Type B pancreatic cell (in vitro differentiated cells): ENCODE data around the gene RYR2. TPM values are rescaled to one million over a fixed set of nuclear protein-coding genes. Genes with fewer than 3 reads are reported as not detected.

Source experiments
- DNase-seq: peaks from one replicate; pipeline ENCODE4 v3.0.0; 2021; ENCODE audit warnings: mixed read lengths; ENCODE audit not compliant: unreplicated experiment; ENCODE audit errors: extremely low spot score
- H3K27ac Mint-ChIP-seq: 2 replicates; pipeline ENCODE4 v1.8.0; 2021; ENCODE audit warnings: mild to moderate bottlenecking, mixed read lengths
- H3K27me3 Mint-ChIP-seq: 2 replicates; pipeline ENCODE4 v1.8.0; 2021; ENCODE audit warnings: mixed read lengths
- H3K36me3 Mint-ChIP-seq: 2 replicates; pipeline ENCODE4 v1.8.0; 2021; ENCODE audit warnings: mixed read lengths
- H3K4me1 Mint-ChIP-seq: one replicate; pipeline ENCODE4 v1.8.0; 2021; ENCODE audit warnings: mixed read lengths; ENCODE audit not compliant: unreplicated experiment
- H3K4me3 Mint-ChIP-seq: 2 replicates; pipeline ENCODE4 v1.8.0; 2021; ENCODE audit warnings: mild to moderate bottlenecking, mixed read lengths
- H3K9me3 Mint-ChIP-seq: 2 replicates; pipeline ENCODE4 v1.8.0; 2021; ENCODE audit warnings: mixed read lengths
- total RNA-seq: library from RNA; stranded (reverse); gene quantifications from 2 replicates; pipeline ENCODE4 v1.2.1, GENCODE V29; 2021; ENCODE audit warnings: low replicate concordance
- TF ChIP-seq, protein P1 (sequence below): fragments of 200-600 bp; sonication (generic); conservative IDR thresholded peaks from 2 replicates; pipeline ENCODE4 v1.5.0; 2021; ENCODE audit warnings: antibody characterized with exemption, mild to moderate bottlenecking

The RYR2 gene
- total RNA-seq, 1 donor from 2014 or later, result 0.58 TPM

GRCh38 chr1:237206065-237206414 lies 164.1 kb downstream of the RYR2 start:
- DNase-seq, result no peak
- Mint-ChIP-seq H3K4me3 (no peak overlapping the region), H3K27me3 (no peaks in the 10 kb centered on the region), H3K27ac (no peak overlapping the region), H3K9me3 (no peaks in the 10 kb centered on the region), H3K4me1 (no peaks in the 10 kb centered on the region), H3K36me3 (no peaks in the 10 kb centered on the region)
- TF ChIP-seq, protein P1, sequence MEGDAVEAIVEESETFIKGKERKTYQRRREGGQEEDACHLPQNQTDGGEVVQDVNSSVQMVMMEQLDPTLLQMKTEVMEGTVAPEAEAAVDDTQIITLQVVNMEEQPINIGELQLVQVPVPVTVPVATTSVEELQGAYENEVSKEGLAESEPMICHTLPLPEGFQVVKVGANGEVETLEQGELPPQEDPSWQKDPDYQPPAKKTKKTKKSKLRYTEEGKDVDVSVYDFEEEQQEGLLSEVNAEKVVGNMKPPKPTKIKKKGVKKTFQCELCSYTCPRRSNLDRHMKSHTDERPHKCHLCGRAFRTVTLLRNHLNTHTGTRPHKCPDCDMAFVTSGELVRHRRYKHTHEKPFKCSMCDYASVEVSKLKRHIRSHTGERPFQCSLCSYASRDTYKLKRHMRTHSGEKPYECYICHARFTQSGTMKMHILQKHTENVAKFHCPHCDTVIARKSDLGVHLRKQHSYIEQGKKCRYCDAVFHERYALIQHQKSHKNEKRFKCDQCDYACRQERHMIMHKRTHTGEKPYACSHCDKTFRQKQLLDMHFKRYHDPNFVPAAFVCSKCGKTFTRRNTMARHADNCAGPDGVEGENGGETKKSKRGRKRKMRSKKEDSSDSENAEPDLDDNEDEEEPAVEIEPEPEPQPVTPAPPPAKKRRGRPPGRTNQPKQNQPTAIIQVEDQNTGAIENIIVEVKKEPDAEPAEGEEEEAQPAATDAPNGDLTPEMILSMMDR, result no peak

DNA sequence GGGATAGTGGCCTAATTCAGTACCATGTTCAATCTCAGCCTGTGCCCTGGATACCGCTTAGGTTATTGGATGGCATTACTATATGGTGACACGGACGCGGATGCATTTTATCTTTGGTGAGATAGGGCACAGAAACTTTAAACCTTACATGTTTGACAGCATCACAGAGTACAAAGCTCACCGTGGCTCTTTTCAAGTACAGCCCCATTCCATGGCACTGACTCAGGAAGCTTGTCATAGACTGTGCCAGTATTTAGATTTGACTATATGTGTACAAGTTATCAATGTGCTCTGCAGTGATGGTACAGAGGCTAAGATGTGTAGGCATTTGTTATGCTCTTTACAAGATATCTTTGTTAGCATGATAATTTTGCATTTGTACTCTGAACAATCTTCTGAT lies 169.0 kb downstream of the RYR2 start:
- no peaks in the 10 kb centered on the region for H3K4me1 Mint-ChIP-seq
- no peaks in the 10 kb centered on the region for H3K9me3 Mint-ChIP-seq
- no peak for DNase-seq
- no peaks in the 10 kb centered on the region for H3K36me3 Mint-ChIP-seq
- TF ChIP-seq, protein P1, result no peak
- H3K27me3 Mint-ChIP-seq, result no peaks in the 10 kb centered on the region
- H3K4me3 Mint-ChIP-seq, result no peak overlapping the region
- H3K27ac Mint-ChIP-seq, result no peak overlapping the region

GRCh38 chr1:237211540-237211939 lies 169.6 kb downstream of the RYR2 start:
- H3K9me3 Mint-ChIP-seq, result no peaks in the 10 kb centered on the region
- no peak for DNase-seq
- TF ChIP-seq, protein P1, result no peak
- no peak overlapping the region for H3K4me3 Mint-ChIP-seq
- no peak overlapping the region for H3K27ac Mint-ChIP-seq
- no peaks in the 10 kb centered on the region for H3K4me1 Mint-ChIP-seq
- H3K27me3 Mint-ChIP-seq, result no peaks in the 10 kb centered on the region
- no peaks in the 10 kb centered on the region for H3K36me3 Mint-ChIP-seq

DNA sequence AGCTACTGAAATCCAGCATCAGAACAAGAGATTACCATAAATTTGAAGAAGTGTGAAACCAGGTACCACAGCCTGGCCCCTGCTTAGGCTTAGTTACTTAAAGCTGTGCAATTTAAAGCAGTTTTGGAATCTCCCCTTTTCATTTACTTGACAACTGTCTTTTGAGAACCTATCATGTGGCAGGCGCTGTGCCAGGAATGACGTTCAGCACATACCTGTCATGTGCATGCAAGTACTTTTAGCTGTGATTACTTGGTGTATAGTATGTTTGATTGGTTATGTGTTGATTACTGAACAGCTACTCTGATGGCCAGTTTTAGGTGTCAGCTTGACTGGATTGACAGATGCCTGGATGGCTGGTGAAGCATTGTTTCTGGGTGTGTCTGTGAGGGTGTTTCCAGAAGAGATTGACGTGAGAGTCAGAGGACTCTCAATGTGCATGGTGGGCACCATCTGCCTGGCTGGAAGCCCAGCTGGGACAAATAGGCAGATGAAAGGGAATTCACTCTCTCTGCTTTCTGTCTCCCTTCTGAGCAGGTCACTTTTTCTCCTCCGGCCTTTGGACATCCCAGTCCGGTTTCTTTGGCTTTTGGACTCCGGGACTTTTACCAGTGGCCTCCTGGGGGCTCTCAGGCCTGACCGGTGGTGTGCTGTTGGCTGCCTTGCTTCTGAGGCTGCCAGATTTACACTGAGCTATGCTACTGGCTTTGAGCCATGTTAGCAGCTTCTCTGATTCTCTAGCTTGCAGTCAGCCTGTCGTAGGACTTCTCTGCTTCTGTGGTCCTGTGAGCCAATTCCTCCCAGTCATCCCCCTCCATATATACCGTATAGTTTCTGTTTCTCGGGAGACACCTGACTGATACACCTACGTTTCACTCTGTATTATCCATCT lies 178.0 kb downstream of the RYR2 start:
- TF ChIP-seq, protein P1, result no peak
- no peaks in the 10 kb centered on the region for H3K9me3 Mint-ChIP-seq
- H3K27me3 Mint-ChIP-seq, result no peaks in the 10 kb centered on the region
- no peaks in the 10 kb centered on the region for H3K4me1 Mint-ChIP-seq
- no peak overlapping the region for H3K27ac Mint-ChIP-seq
- DNase-seq, result no peak
- H3K4me3 Mint-ChIP-seq, result no peak overlapping the region
- no peaks in the 10 kb centered on the region for H3K36me3 Mint-ChIP-seq

GRCh38 chr1:237223419-237223818 lies 181.4 kb downstream of the RYR2 start:
- H3K36me3 Mint-ChIP-seq, result no peaks in the 10 kb centered on the region
- TF ChIP-seq, protein P1, result no peak
- DNase-seq, result no peak
- H3K4me1 Mint-ChIP-seq, result no peaks in the 10 kb centered on the region
- no peaks in the 10 kb centered on the region for H3K9me3 Mint-ChIP-seq
- no peak overlapping the region for H3K27ac Mint-ChIP-seq
- no peak overlapping the region for H3K4me3 Mint-ChIP-seq
- no peaks in the 10 kb centered on the region for H3K27me3 Mint-ChIP-seq
